ENCODE data around the gene CPNE4.

Gene CPNE4

DNA sequence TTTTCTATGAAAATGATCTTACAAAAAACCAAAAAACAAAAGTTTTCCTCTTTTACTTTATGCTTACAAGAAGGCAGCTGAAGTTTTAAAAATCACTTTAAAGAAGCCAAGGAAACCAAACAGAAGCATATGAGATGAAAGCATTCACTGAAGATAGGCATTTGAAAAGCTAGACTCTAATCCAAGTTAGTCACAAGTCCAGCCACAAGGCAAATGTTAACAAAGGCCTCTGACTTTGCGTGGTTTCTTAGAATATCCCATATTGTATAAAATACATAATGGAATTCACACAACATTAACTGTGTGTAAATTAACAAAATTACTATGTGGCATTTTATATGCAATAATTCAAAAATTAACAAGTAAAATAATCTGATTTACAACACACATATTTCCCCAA is 549.7 kb downstream of the CPNE4 start:
- Histone ChIP-seq H3K9ac (no peak overlapping the region), H3K4me3 (no peak overlapping the region), H3K4me1 (no peaks in the 10 kb centered on the region), H3K9me3 (no peaks in the 10 kb centered on the region), H3K36me3 (peaks cover 66% of the 10 kb centered on the region), H4K20me1 (peaks cover 14% of the 10 kb centered on the region; the same call in 1 of the 2 replicates), H3K27ac (no peak overlapping the region), H3K4me2 (no peak overlapping the region), H3K27me3 (no peaks in the 10 kb centered on the region)
- no peak for TF ChIP-seq Cebpa-rat (IDR thresholded peaks at IDR 0.05)

DNA sequence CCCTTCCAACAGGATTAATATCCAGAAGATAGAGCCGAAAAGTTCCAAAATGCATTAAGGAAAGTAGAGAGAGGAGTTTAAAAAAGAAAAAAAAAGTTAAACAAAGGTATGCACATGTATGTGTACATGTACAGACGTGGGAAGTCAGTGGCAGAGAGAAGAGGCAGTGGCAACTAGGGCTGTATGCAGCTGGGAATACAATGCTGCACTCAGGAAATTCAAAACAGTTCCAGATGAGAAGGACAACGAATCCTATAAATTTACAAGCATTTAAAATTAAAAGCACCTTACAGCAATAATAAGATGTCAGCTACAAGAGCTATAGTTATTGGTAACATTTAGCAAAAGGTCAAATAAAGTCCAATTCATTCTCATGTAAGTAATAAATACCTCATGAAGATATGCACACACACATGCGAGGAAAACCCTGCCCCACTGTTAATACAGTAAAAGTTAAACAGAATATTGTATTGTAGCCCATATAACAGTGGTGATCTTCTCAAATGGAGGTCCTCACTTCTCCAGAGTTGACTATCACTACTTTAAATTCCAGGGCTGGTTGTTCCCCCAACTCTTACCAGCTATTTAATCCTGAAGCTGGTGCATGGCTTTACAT is 550.2 kb downstream of the CPNE4 start:
- H3K4me3 ChIP-seq: no peak overlapping the region
- H4K20me1 ChIP-seq: peaks cover 12% of the 10 kb centered on the region; the same call in 1 of the 2 replicates
- peaks cover 64% of the 10 kb centered on the region for H3K36me3 ChIP-seq
- no peak overlapping the region for H3K4me2 ChIP-seq
- H3K9ac ChIP-seq: no peak overlapping the region
- no peak overlapping the region for H3K27ac ChIP-seq
- no peaks in the 10 kb centered on the region for H3K27me3 ChIP-seq
- TF ChIP-seq Cebpa-rat (IDR thresholded peaks at IDR 0.05): no peak
- no peaks in the 10 kb centered on the region for H3K9me3 ChIP-seq
- no peaks in the 10 kb centered on the region for H3K4me1 ChIP-seq
